ENCODE data around the gene XYLT1.

XYLT1 gene

DNA sequence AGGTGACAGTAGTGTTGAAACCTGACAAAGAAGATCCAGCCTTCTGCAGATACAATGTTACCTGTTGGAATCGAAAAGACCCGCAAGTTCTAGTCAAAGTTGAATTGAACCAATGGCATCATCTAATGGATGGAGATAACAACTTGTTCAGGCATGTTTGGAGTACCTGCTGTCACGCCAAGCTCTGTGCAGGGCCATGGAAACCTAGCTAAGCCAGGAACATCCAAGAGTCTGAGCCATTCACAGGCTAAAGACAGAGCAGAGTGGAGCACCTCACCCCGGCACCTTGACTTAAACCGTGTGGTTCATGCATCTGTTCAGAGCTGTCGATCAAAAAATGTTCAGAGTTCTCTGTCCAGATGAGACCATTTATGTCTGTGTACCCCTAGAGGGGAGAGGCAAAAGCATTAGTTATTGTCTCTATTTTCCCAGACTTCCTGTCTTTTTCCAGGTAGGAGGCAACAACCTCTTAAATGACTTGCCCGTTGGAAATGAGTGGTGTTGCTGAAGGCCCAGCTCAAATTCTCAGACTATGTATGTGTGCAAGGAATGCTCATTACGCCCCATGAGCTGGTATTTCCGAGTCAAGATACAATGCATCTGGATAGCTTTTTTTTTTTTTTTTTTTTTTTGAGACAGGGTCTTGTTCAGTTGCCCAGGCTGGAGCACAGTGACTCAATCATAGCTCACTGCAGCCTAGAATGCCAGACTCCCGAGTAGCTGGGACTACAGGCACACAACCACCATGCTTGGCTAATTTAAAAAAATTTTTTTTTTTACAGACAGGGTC is 44.9 kb upstream of the XYLT1 start:
- DNase-seq (ENCODE audit: low spot score), result no peak

GRCh38 chr16:17512636-17513220 is 42.0 kb upstream of the XYLT1 start:
- no peak for DNase-seq (ENCODE audit: low spot score)
- H3K4me1 ChIP-seq (ENCODE audit: insufficient read depth, poor library complexity, severe bottlenecking), result peaks cover 16% of the 10 kb centered on the region
- no peak for ATAC-seq (ENCODE audit: low read depth)
- H3K27me3 ChIP-seq (ENCODE audit: insufficient read depth, poor library complexity, severe bottlenecking), result no peaks in the 10 kb centered on the region
- no peak for TF ChIP-seq CTCF (IDR thresholded peaks at IDR 0.05; ENCODE audit: poor library complexity, severe bottlenecking)
- H3K4me3 ChIP-seq (ENCODE audit: severe bottlenecking), result no peak overlapping the region
- no peaks in the 10 kb centered on the region for H3K36me3 ChIP-seq (ENCODE audit: low read depth)
- H3K27ac ChIP-seq (ENCODE audit: poor library complexity, severe bottlenecking), result peak overlapping the region; percentile 5
- no peaks in the 10 kb centered on the region for H3K9me3 ChIP-seq (ENCODE audit: severe bottlenecking)

More for the DNA sequence above, 44.9 kb upstream of the XYLT1 start:
- peak; percentile 81 for ATAC-seq (ENCODE audit: low read depth)
- TF ChIP-seq CTCF (IDR thresholded peaks at IDR 0.05; ENCODE audit: poor library complexity, severe bottlenecking), result peak; percentile 8
- Histone ChIP-seq H3K36me3 (ENCODE audit: low read depth) (no peaks in the 10 kb centered on the region), H3K27ac (ENCODE audit: poor library complexity, severe bottlenecking) (peak overlapping the region; percentile 98), H3K27me3 (ENCODE audit: insufficient read depth, poor library complexity, severe bottlenecking) (no peaks in the 10 kb centered on the region), H3K4me3 (ENCODE audit: severe bottlenecking) (no peak overlapping the region), H3K4me1 (ENCODE audit: insufficient read depth, poor library complexity, severe bottlenecking) (peaks cover 34% of the 10 kb centered on the region), H3K9me3 (ENCODE audit: severe bottlenecking) (no peaks in the 10 kb centered on the region)

DNA sequence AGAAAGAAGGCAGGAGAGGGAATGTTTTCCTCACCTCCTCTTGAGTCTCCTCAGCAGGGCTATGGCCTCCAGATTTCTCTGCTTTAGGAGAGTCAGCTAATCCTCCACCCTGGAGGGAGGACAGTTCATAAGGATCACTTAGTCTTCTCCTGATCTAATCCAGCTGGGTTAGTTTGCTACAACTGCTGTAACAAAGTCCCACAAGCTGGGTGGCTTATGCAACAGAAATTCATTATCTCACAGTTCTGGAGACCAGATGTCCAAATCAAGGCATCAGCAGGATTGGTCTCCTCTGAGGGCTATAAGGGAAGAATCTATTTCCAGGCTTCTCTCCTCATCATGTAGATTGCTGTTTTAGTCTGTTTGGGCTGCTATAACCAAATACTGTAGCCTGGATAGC is 40.6 kb upstream of the XYLT1 start:
- no peak overlapping the region for H3K4me3 ChIP-seq (ENCODE audit: severe bottlenecking)
- no peaks in the 10 kb centered on the region for H3K27me3 ChIP-seq (ENCODE audit: insufficient read depth, poor library complexity, severe bottlenecking)
- peaks cover 14% of the 10 kb centered on the region for H3K4me1 ChIP-seq (ENCODE audit: insufficient read depth, poor library complexity, severe bottlenecking)
- no peak overlapping the region for H3K27ac ChIP-seq (ENCODE audit: poor library complexity, severe bottlenecking)
- H3K9me3 ChIP-seq (ENCODE audit: severe bottlenecking), result no peaks in the 10 kb centered on the region
- no peak for TF ChIP-seq CTCF (IDR thresholded peaks at IDR 0.05; ENCODE audit: poor library complexity, severe bottlenecking)
- H3K36me3 ChIP-seq (ENCODE audit: low read depth), result no peaks in the 10 kb centered on the region
- no peak for DNase-seq (ENCODE audit: low spot score)
- ATAC-seq (ENCODE audit: low read depth), result no peak

DNA sequence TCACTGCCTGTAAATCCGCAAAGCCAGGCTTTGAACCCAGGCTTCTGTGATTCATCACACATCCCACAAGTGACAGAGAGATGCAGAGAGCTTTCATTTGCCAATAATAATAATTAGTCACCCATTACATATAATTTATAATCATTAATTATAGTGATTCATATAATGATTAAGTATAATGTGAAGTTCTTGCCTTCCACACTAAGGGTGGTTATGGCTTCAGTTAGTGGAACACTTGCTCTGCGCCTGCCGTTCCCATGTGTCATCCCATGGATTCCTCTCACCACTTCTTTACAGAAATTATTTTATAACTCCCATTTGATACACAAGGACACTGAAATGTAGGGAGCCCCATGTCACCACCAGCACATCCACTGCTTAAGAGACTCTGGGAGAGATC is 39.8 kb upstream of the XYLT1 start:
- ATAC-seq (ENCODE audit: low read depth), result no peak
- Histone ChIP-seq H3K9me3 (ENCODE audit: severe bottlenecking) (no peaks in the 10 kb centered on the region), H3K4me1 (ENCODE audit: insufficient read depth, poor library complexity, severe bottlenecking) (peaks cover 8% of the 10 kb centered on the region), H3K4me3 (ENCODE audit: severe bottlenecking) (no peak overlapping the region), H3K36me3 (ENCODE audit: low read depth) (no peaks in the 10 kb centered on the region), H3K27ac (ENCODE audit: poor library complexity, severe bottlenecking) (no peak overlapping the region), H3K27me3 (ENCODE audit: insufficient read depth, poor library complexity, severe bottlenecking) (no peaks in the 10 kb centered on the region)
- no peak for TF ChIP-seq CTCF (IDR thresholded peaks at IDR 0.05; ENCODE audit: poor library complexity, severe bottlenecking)
- no peak for DNase-seq (ENCODE audit: low spot score)

DNA sequence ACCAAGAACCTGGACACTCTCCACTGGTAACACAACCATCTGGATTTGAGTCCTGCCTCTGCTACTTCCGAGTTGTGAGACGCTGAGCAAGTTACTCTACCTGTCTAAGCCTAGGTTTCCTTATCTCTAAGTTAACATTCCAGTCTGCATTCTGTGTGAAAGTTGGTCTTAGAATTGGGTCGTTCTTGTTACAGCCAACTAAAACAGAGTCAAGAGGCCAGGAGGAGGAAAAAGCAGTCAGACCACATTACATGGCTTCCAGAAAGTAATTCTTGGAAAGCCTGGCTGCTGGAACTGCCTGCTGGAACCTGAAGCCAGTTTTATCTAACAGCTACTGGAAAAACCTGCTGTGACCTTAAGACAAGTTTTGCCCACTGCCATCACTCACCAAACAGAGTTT is 38.4 kb upstream of the XYLT1 start:
- TF ChIP-seq CTCF (IDR thresholded peaks at IDR 0.05; ENCODE audit: poor library complexity, severe bottlenecking), result no peak
- Histone ChIP-seq H3K27ac (ENCODE audit: poor library complexity, severe bottlenecking) (no peak overlapping the region), H3K36me3 (ENCODE audit: low read depth) (no peaks in the 10 kb centered on the region), H3K4me1 (ENCODE audit: insufficient read depth, poor library complexity, severe bottlenecking) (no peaks in the 10 kb centered on the region), H3K4me3 (ENCODE audit: severe bottlenecking) (no peak overlapping the region), H3K9me3 (ENCODE audit: severe bottlenecking) (no peaks in the 10 kb centered on the region), H3K27me3 (ENCODE audit: insufficient read depth, poor library complexity, severe bottlenecking) (no peaks in the 10 kb centered on the region)
- DNase-seq (ENCODE audit: low spot score), result no peak
- ATAC-seq (ENCODE audit: low read depth), result no peak
